GM18867 (cell line): ENCODE data around the gene SZRD1.

Experiments
- ATAC-seq: cut with Tn5 transposase; IDR thresholded peaks from one replicate; pipeline ENCODE4 v1.9.1; 2021; ENCODE audit warnings: mild to moderate bottlenecking, moderate library complexity; ENCODE audit not compliant: unreplicated experiment

Gene SZRD1

DNA sequence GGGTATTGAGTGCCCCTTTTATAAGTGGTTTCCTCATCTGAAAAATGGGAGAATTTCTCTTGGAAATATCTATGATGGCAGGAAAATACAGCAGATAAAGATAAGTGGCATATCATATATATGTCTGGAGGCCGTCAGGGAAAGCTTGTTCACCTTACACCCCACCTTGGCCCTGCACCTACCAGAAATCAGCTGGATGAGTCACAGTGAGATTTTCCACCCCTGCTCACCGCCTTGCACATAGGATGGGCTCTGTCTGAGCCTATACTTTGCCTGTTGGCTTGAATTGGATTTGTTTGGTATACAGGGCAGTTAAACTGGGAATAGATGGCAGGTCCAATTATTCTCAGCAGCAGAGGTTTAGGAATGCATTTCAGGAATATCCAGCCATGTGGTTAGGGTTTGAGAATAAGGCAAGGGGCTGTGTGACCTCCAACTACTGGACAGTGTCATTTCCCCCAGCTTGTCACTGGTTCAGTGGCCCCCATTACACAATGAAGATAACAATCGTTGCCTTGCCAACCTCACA, 70.0 kb downstream of the SZRD1 start, which contains the start of gene SPATA21:
Gene SPATA21, minus strand, starts transcription at position 479 of the 529 bp plus-strand sequence. CDS start 6,053 bp downstream, outside the sequence.
- no peak for ATAC-seq

DNA sequence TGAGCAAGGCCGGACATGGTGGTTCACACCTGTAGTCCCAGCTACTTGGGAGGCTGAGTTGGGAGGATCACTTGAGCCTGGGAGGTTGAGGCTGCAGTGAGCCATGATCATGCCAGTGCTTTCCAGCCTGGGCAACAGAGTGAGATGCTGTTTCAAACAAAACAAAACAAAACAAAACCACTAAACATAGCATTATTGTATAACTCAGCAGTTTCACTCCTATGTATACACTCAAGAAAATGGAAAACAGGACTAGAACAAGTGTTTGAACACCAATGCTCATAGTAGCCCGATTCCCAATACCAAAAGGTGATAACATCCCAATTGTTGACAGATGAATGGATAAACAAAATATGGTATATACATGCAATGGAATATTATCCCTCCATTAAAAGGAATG, 71.5 kb downstream of the SZRD1 start:
- no peak for ATAC-seq

GRCh38 chr1:16438924-16439323, 71.9 kb downstream of the SZRD1 start:
- no peak for ATAC-seq

- peak; percentile 4 for ATAC-seq
Measured at GRCh38 chr1:16440131-16440469, 73.1 kb downstream of the SZRD1 start.

DNA sequence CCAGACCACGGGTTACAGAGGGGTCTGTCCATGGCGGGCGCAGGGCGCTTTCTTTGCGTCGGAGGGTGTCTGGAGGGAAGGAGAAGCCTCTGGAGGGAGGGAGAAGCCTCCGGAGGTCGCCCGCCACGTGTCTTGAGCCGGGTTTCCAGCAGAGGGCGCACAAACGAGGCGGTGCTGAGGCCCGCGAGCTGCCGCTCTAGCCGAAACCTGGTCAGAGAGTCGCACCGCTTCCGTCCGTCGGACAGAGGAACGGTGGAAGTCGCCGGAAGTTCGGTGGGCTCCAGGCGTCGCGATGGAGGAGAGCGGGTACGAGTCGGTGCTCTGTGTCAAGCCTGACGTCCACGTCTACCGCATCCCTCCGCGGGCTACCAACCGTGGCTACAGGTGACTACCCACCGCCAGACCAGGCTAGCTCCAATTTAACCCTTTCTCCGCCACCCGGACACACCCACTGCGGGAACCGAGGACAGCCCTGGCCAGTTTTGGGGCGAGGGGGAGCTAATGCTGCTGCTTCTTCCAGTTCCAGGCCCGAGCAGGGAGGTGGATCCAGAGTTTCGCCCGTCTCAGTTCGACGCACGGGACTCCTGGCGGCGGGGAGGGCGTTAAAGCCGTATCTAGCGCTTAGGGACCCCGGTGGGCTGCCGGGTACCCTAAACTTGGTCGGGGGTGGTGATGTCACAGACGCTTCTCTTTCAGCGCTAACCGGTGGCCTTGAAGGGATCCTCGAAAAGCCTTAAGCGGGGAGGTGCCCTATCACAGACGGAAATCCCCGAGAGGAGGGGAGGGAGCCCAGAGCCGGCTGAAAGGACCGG, 73.6 kb downstream of the SZRD1 start, which contains the start of gene NECAP2:
Gene NECAP2, plus strand, starts transcription at position 255 of the 812 bp plus-strand sequence. Its CDS starts 38 bp downstream, at position 293.
- peak; percentile 83 for ATAC-seq

GRCh38 chr1:16441282-16441665, 74.2 kb downstream of the SZRD1 start:
- peak; percentile 5 for ATAC-seq

GRCh38 chr1:16442265-16442664, 75.2 kb downstream of the SZRD1 start:
- no peak for ATAC-seq

GRCh38 chr1:16442941-16443340, 75.9 kb downstream of the SZRD1 start:
- no peak for ATAC-seq

GRCh38 chr1:16443975-16444770, 77.1 kb downstream of the SZRD1 start:
- no peak for ATAC-seq

- no peak for ATAC-seq
Measured at GRCh38 chr1:16445052-16445451, 78.0 kb downstream of the SZRD1 start.

GRCh38 chr1:16446116-16446515, 79.1 kb downstream of the SZRD1 start:
- no peak for ATAC-seq

DNA sequence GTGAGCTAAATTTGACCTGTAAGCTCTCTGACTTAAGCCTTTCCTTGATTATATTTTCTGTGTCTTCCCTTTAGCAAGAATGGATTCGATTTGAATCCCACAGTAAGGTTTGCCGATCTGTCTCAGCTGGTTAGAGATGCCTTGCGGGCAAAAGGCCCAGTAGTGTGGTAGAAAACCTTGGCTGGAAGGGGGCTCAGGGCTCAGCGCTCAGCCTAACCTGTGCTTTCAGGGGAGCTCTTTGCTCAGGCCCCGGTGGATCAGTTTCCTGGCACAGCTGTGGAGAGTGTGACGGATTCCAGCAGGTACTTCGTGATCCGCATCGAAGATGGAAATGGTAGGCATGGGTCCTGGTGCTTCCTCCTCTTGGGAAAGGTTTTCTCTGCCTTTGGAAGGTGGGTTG, 80.6 kb downstream of the SZRD1 start:
- no peak for ATAC-seq
